Measurements from ENCODE around the gene EGFL7. TPM values are rescaled to one million over a fixed set of nuclear protein-coding genes. Genes with fewer than 3 reads are reported as not detected.

EGFL7 gene
- total RNA-seq, 1 experiment from 2014 or later = 38.0 TPM

- no CpG with 5 or more reads among the region's 34 CpGs for WGBS (ENCODE audit: extremely low coverage, insufficient read length, low lambda C conversion rate)
- Histone ChIP-seq H4K20me1 (ENCODE audit: control insufficient read depth, insufficient read depth, insufficient read length) (no peaks in the 10 kb centered on the region), H2BK5ac (ENCODE audit: insufficient read length, low read length) (no peak overlapping the region), H3K23me2 (ENCODE audit: insufficient read length, low read depth, low read length, poor library complexity, severe bottlenecking) (no peaks in the 10 kb centered on the region), H3K4me2 (ENCODE audit: insufficient read depth, insufficient read length, low read length) (no peak overlapping the region), H4K91ac (ENCODE audit: insufficient read length, low read depth, low read length) (no peak overlapping the region), H3K27me3 (ENCODE audit: insufficient read depth, low read length) (no peaks in the 10 kb centered on the region), H2BK120ac (ENCODE audit: low read depth, low read length, poor library complexity, severe bottlenecking) (no peak overlapping the region), H3K14ac (ENCODE audit: insufficient read depth, low read length) (no peak overlapping the region), H2AFZ (ENCODE audit: low read length) (no peak overlapping the region), H3K56ac (ENCODE audit: insufficient read length, low read depth, low read length) (no peak overlapping the region), H3K23ac (ENCODE audit: insufficient read length, low read depth, low read length) (no peak overlapping the region), H3T11ph (ENCODE audit: low read length) (no peak overlapping the region), H2BK12ac (ENCODE audit: insufficient read length, low read depth, low read length) (no peak overlapping the region), H3K4me1 (ENCODE audit: insufficient read depth, low read length) (no peaks in the 10 kb centered on the region), H3K9ac (ENCODE audit: extremely low read depth, insufficient read length, low read length) (no peak overlapping the region), H2AK5ac (ENCODE audit: insufficient read length, low read length) (no peak overlapping the region), H4K5ac (ENCODE audit: insufficient read length, low read depth, low read length) (no peak overlapping the region), H2BK15ac (ENCODE audit: low read depth, low read length) (no peak overlapping the region), H3K18ac (ENCODE audit: insufficient read length, low read depth, low read length) (no peak overlapping the region), H3K79me1 (ENCODE audit: insufficient read depth, low read depth, low read length, poor library complexity, severe bottlenecking) (no peaks in the 10 kb centered on the region), H2BK20ac (ENCODE audit: low read depth, low read length, poor library complexity, severe bottlenecking) (no peak overlapping the region), H3K79me2 (ENCODE audit: insufficient read depth, low read length) (no peaks in the 10 kb centered on the region), H3K4ac (ENCODE audit: low read depth, low read length) (no peak overlapping the region), H4K8ac (replicated peaks; ENCODE audit: insufficient read length, low read depth, low read length) (no peak overlapping the region), H3K9me3 (ENCODE audit: control insufficient read depth, low read depth, low read length) (no peaks in the 10 kb centered on the region), H3K27ac (ENCODE audit: insufficient read length, low read depth, low read length) (no peak overlapping the region)
- DNase-seq = no peak
- no peaks in the 10 kb centered on the region for H3K27me3 Mint-ChIP-seq (ENCODE audit: low read depth)
- TF ChIP-seq CTCF (conservative IDR thresholded peaks at IDR 0.05) = no peak
- H3K4me3 Mint-ChIP-seq = no peak overlapping the region
- no peaks in the 10 kb centered on the region for H3K9me3 Mint-ChIP-seq
- H3K36me3 Mint-ChIP-seq (ENCODE audit: insufficient read depth in 1 of 3, low read depth in 3 of 3) = no peaks in the 10 kb centered on the region
- no peaks in the 10 kb centered on the region for H3K4me1 Mint-ChIP-seq
- H3K27ac Mint-ChIP-seq = no peak overlapping the region
Observed at GRCh38 chr9:136621019-136621733, 41.5 kb upstream of the EGFL7 start.

Data from H9 (cell line).